ENCODE data around the gene DNAH10. TPM values are rescaled to one million over a fixed set of nuclear protein-coding genes. Genes with fewer than 3 reads are reported as not detected.

Gene DNAH10
- total RNA-seq, 1 donor, result 0.21 TPM

Other genes with a start within 250 kb of the DNAH10 start
- 1.8 TPM for gene RILPL1, start 228.6 kb upstream of the DNAH10 start, total RNA-seq
- 213 TPM for gene TMED2, start 177.7 kb upstream of the DNAH10 start, total RNA-seq
- 26.4 TPM for gene DDX55, start 160.2 kb upstream of the DNAH10 start, total RNA-seq
- 34.3 TPM for gene EIF2B1, start 128.6 kb upstream of the DNAH10 start, total RNA-seq
- gene GTF2H3, start 128.5 kb upstream of the DNAH10 start, total RNA-seq, result 27.0 TPM
- 1.8 TPM for gene TCTN2, start 91.2 kb upstream of the DNAH10 start, total RNA-seq
- 27.9 TPM for gene ATP6V0A2, start 49.9 kb upstream of the DNAH10 start, total RNA-seq
- gene CCDC92, start 210.5 kb downstream of the DNAH10 start, total RNA-seq, result 5.9 TPM
- gene ZNF664, start 210.9 kb downstream of the DNAH10 start, total RNA-seq, result 18.5 TPM